ENCODE results near the gene CCDC183. TPM values are rescaled to one million over a fixed set of nuclear protein-coding genes. Genes with fewer than 3 reads are reported as not detected.
A peak's percentile ranks its signal among the peaks of the same experiment; 100 is the strongest.
"Not testable (repeated sequence)": the region's sequence is repeated elsewhere in the genome, so short reads cannot be mapped to it uniquely, and the experiment has no call there.

The CCDC183 gene
- total and polyA plus RNA-seq, 3 donors from 2014 or later, result 37.8 to 59.8 (median 41.1) TPM

GRCh38 chr9:136795000-136795348 is 1.2 kb upstream of the CCDC183 start:
- no peaks in the 10 kb centered on the region for H3K36me3 ChIP-seq (ENCODE audit: low read depth, missing control alignments)
- WGBS, 2 donors, result 53 to 62% methylated on average over 6 of the region's 6 CpGs
- peaks cover 67% of the 10 kb centered on the region for H3K4me1 ChIP-seq
- no peaks in the 10 kb centered on the region for H3K9me3 ChIP-seq
- no peaks in the 10 kb centered on the region for H3K27me3 ChIP-seq
- no peak overlapping the region for H3K4me3 ChIP-seq
- TF ChIP-seq CTCF (IDR thresholded peaks at IDR 0.05) (no peak), POLR2A (IDR thresholded peaks at IDR 0.05) (no peak)
- intact Hi-C loops (cut with DNase I; ENCODE audit: low total_unique reads), result no loop called here
- DNase-seq, result no peak
- peak overlapping the region in 1 of 2 donors; percentile 35 for H3K27ac ChIP-seq

GRCh38 chr9:136796775-136797347 is 723 bp downstream of the CCDC183 start:
- Histone ChIP-seq H3K27ac (peak overlapping the region; percentile 44 to 59), H3K4me3 (peak overlapping the region in 1 of 2 donors; percentile 13), H3K4me1 (peaks cover 58% of the 10 kb centered on the region)
- H3K36me3 ChIP-seq (ENCODE audit: low read depth, missing control alignments); intact Hi-C loops (cut with DNase I; ENCODE audit: low total_unique reads); H3K9me3 ChIP-seq; H3K27me3 ChIP-seq: not testable (repeated sequence)
- 22 to 42% methylated on average over 10 of the region's 10 CpGs for WGBS, 2 donors
- peak; percentile 80 for DNase-seq

GRCh38 chr9:136798708-136799078 is 2.6 kb downstream of the CCDC183 start:
- TF ChIP-seq CTCF (IDR thresholded peaks at IDR 0.05), result no peak
- no peak for TF ChIP-seq POLR2A (IDR thresholded peaks at IDR 0.05)
- Histone ChIP-seq H3K4me1 (peaks cover 44% of the 10 kb centered on the region), H3K36me3 (ENCODE audit: low read depth, missing control alignments) (no peaks in the 10 kb centered on the region), H3K27me3 (no peaks in the 10 kb centered on the region), H3K9me3 (no peaks in the 10 kb centered on the region), H3K4me3 (peak overlapping the region in 1 of 2 donors; percentile 55), H3K27ac (peak overlapping the region in 1 of 2 donors; percentile 50)
- intact Hi-C loops (cut with DNase I; ENCODE audit: low total_unique reads), result no loop called here
- 51 to 56% methylated on average over 2 to 6 of the region's 6 CpGs for WGBS, 2 donors
- no peak for DNase-seq

GRCh38 chr9:136799079-136799853 is 3.1 kb downstream of the CCDC183 start:
- DNase-seq, result peak; percentile 51
- H3K4me1 ChIP-seq, result peaks cover 44% of the 10 kb centered on the region
- intact Hi-C loops (cut with DNase I; ENCODE audit: low total_unique reads), result no loop called here
- no peaks in the 10 kb centered on the region for H3K36me3 ChIP-seq (ENCODE audit: low read depth, missing control alignments)
- WGBS, 2 donors, result 15 to 31% methylated on average over 10 to 21 of the region's 35 CpGs
- no peak for TF ChIP-seq CTCF (IDR thresholded peaks at IDR 0.05)
- no peak for TF ChIP-seq POLR2A (IDR thresholded peaks at IDR 0.05)
- no peaks in the 10 kb centered on the region for H3K9me3 ChIP-seq
- peak overlapping the region; percentile 43 to 55 for H3K4me3 ChIP-seq
- H3K27ac ChIP-seq, result peak overlapping the region; percentile 13 to 50
- H3K27me3 ChIP-seq, result no peaks in the 10 kb centered on the region

- peak; percentile 95 for DNase-seq
- peaks cover 43% of the 10 kb centered on the region for H3K4me1 ChIP-seq
- intact Hi-C loops (cut with DNase I; ENCODE audit: low total_unique reads), result no loop called here
- peak overlapping the region; percentile 43 to 55 for H3K4me3 ChIP-seq
- WGBS, 2 donors, result 0% methylated on average over 1 to 29 of the region's 63 CpGs
- H3K9me3 ChIP-seq, result no peaks in the 10 kb centered on the region
- peak overlapping the region in 1 of 2 donors; percentile 44 for H3K27ac ChIP-seq
- no peaks in the 10 kb centered on the region for H3K27me3 ChIP-seq
- H3K36me3 ChIP-seq (ENCODE audit: low read depth, missing control alignments), result no peaks in the 10 kb centered on the region
- TF ChIP-seq POLR2A (IDR thresholded peaks at IDR 0.05), result no peak
- TF ChIP-seq CTCF (IDR thresholded peaks at IDR 0.05), result no peak
Observed at GRCh38 chr9:136799854-136800657, 3.9 kb downstream of the CCDC183 start.
